Measurements from ENCODE around the gene SDR39U1. TPM values are rescaled to one million over a fixed set of nuclear protein-coding genes. Genes with fewer than 3 reads are reported as not detected.

Gene SDR39U1
- total and polyA plus RNA-seq, 2 donors from 2014 or later, result 62.3 to 97.8 TPM

- H3K4me3 ChIP-seq (ENCODE audit: low read length in 3 of 3), result no peak overlapping the region
- no peak for TF ChIP-seq CTCF (IDR thresholded peaks at IDR 0.05; ENCODE audit: borderline replicate concordance, extremely low read depth, insufficient read depth)
- no peak overlapping the region for H3K9ac ChIP-seq (ENCODE audit: low read length in 3 of 3)
- peak in 1 of 5 donors; percentile 9 for DNase-seq
- FAIRE-seq, result no peak
- no peak overlapping the region for H3K27ac ChIP-seq (ENCODE audit: low read depth in 2 of 2, low read length in 2 of 2)
- peaks cover 0 to 7% (median 2%) of the 10 kb centered on the region in 3 donors for H3K36me3 ChIP-seq (ENCODE audit: control insufficient read depth in 2 of 3, insufficient read depth in 3 of 3, low read length in 3 of 3)
- no peaks in the 10 kb centered on the region for H3K27me3 ChIP-seq (ENCODE audit: control insufficient read depth, insufficient read depth, low read length)
- no peaks in the 10 kb centered on the region for H3K9me3 ChIP-seq (ENCODE audit: control insufficient read depth in 2 of 3, insufficient read depth in 1 of 3, low read length in 3 of 3)
- peaks cover 0 to 2% (median 0%) of the 10 kb centered on the region in 3 donors for H3K4me1 ChIP-seq (ENCODE audit: control insufficient read depth in 2 of 3, insufficient read depth in 2 of 3, low read depth in 1 of 3, low read length in 3 of 3)
- intact Hi-C loops (cut with DNase I), result no loop called here
Observed at GRCh38 chr14:24408764-24409163, 33.8 kb downstream of the SDR39U1 start.

- DNase-seq (peak in 1 of 5 donors; percentile 30), FAIRE-seq (no peak)
- Histone ChIP-seq H3K9me3 (ENCODE audit: control insufficient read depth in 2 of 3, insufficient read depth in 1 of 3, low read length in 3 of 3) (no peaks in the 10 kb centered on the region), H3K27ac (ENCODE audit: low read depth in 2 of 2, low read length in 2 of 2) (no peak overlapping the region), H3K36me3 (ENCODE audit: control insufficient read depth in 2 of 3, insufficient read depth in 3 of 3, low read length in 3 of 3) (peaks cover 0 to 6% (median 2%) of the 10 kb centered on the region in 3 donors), H3K4me3 (ENCODE audit: low read length in 3 of 3) (no peak overlapping the region), H3K9ac (ENCODE audit: low read length in 3 of 3) (no peak overlapping the region), H3K4me1 (ENCODE audit: control insufficient read depth in 2 of 3, insufficient read depth in 2 of 3, low read depth in 1 of 3, low read length in 3 of 3) (peaks cover 0 to 7% (median 2%) of the 10 kb centered on the region in 3 donors), H3K27me3 (ENCODE audit: control insufficient read depth, insufficient read depth, low read length) (no peaks in the 10 kb centered on the region)
- no peak for TF ChIP-seq CTCF (IDR thresholded peaks at IDR 0.05; ENCODE audit: borderline replicate concordance, extremely low read depth, insufficient read depth)
- intact Hi-C loops (cut with DNase I), result no loop called here
Observed at GRCh38 chr14:24407608-24408325, 34.8 kb downstream of the SDR39U1 start.

GRCh38 chr14:24406416-24406815 lies 36.2 kb downstream of the SDR39U1 start:
- Histone ChIP-seq H3K9ac (ENCODE audit: low read length in 3 of 3) (no peak overlapping the region), H3K36me3 (ENCODE audit: control insufficient read depth in 2 of 3, insufficient read depth in 3 of 3, low read length in 3 of 3) (peaks cover 0 to 2% (median 0%) of the 10 kb centered on the region in 3 donors), H3K27ac (ENCODE audit: low read depth in 2 of 2, low read length in 2 of 2) (no peak overlapping the region), H3K4me1 (ENCODE audit: control insufficient read depth in 2 of 3, insufficient read depth in 2 of 3, low read depth in 1 of 3, low read length in 3 of 3) (peaks cover 0 to 11% (median 4%) of the 10 kb centered on the region in 3 donors), H3K27me3 (ENCODE audit: control insufficient read depth, insufficient read depth, low read length) (no peaks in the 10 kb centered on the region), H3K4me3 (ENCODE audit: low read length in 3 of 3) (no peak overlapping the region), H3K9me3 (ENCODE audit: control insufficient read depth in 2 of 3, insufficient read depth in 1 of 3, low read length in 3 of 3) (no peaks in the 10 kb centered on the region)
- TF ChIP-seq CTCF (IDR thresholded peaks at IDR 0.05; ENCODE audit: borderline replicate concordance, extremely low read depth, insufficient read depth), result no peak
- intact Hi-C loops (cut with DNase I), result no loop called here
- FAIRE-seq, result no peak
- peak in 1 of 5 donors; percentile 11 for DNase-seq

All from kidney (tissue), 14 donors.